ENCODE results near the gene COL5A1. TPM values are rescaled to one million over a fixed set of nuclear protein-coding genes. Genes with fewer than 3 reads are reported as not detected.

COL5A1 gene
- polyA plus RNA-seq, 1 donor (not counting 4 experiments of a cell fraction or from before 2014, with no cell fraction given) = 3.1 TPM

DNA sequence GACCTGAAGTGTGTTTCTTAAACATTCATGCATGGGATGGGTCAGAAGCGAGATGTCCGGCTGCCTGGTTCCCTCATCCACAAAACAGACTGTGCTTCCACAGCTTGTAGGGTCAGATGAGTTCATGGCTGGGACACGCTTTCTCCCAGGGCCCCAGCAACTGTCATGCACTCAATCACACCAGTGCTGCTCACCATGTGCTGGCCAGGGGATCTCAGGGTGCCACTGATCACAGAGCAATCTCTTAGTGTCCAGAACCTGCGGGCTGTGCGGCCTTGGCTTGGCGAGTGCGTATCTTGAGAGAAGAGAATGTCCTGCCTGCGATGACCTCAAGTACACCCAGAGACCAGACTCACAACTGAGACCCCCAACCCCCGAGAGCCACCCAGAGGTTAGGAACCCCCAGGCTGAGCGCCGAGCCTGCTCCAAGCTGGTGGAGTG lies 213.0 kb downstream of the COL5A1 start:
- H3K4me1 ChIP-seq (ENCODE audit: control insufficient read depth, extremely low read depth, insufficient read depth, low read length) = peaks cover 11% of the 10 kb centered on the region
- DNase-seq (ENCODE audit: low read depth, low spot score) (no peak), FAIRE-seq (no peak)
- H3K79me2 ChIP-seq (ENCODE audit: control insufficient read depth, insufficient read depth, low read length) = no peaks in the 10 kb centered on the region
- TF ChIP-seq, protein P1, sequence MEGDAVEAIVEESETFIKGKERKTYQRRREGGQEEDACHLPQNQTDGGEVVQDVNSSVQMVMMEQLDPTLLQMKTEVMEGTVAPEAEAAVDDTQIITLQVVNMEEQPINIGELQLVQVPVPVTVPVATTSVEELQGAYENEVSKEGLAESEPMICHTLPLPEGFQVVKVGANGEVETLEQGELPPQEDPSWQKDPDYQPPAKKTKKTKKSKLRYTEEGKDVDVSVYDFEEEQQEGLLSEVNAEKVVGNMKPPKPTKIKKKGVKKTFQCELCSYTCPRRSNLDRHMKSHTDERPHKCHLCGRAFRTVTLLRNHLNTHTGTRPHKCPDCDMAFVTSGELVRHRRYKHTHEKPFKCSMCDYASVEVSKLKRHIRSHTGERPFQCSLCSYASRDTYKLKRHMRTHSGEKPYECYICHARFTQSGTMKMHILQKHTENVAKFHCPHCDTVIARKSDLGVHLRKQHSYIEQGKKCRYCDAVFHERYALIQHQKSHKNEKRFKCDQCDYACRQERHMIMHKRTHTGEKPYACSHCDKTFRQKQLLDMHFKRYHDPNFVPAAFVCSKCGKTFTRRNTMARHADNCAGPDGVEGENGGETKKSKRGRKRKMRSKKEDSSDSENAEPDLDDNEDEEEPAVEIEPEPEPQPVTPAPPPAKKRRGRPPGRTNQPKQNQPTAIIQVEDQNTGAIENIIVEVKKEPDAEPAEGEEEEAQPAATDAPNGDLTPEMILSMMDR (optimal IDR thresholded peaks at IDR 0.05 in 1 of 3, IDR thresholded peaks at IDR 0.05 in 1 of 3, conservative IDR thresholded peaks at IDR 0.05 in 1 of 3; ENCODE audit: extremely low read depth in 1 of 3, insufficient read depth in 2 of 3, low read length in 3 of 3) = no peak
- TF ChIP-seq EZH2 (IDR thresholded peaks at IDR 0.05; ENCODE audit: low read length) = no peak
- peaks cover 9% of the 10 kb centered on the region for H3K9me3 ChIP-seq (ENCODE audit: control insufficient read depth, low read depth, low read length)
- dilution Hi-C loops (cut with MboI; ENCODE audit: extremely low pct_ligation_motif_present, low sequenced_read_pairs) = no loop called here
- no peak overlapping the region for H3K9ac ChIP-seq (ENCODE audit: control insufficient read depth, extremely low read depth, insufficient read depth, low read length)
- H3K9me1 ChIP-seq (ENCODE audit: control insufficient read depth, extremely low read depth, insufficient read depth, low read length) = no peaks in the 10 kb centered on the region
- no peak overlapping the region for H3K4me3 ChIP-seq (ENCODE audit: control insufficient read depth in 2 of 3, extremely low read depth in 1 of 3, insufficient read depth in 2 of 3, low read depth in 1 of 3, low read length in 3 of 3)
- no peak overlapping the region for H2AFZ ChIP-seq (ENCODE audit: control insufficient read depth, low read length)
- H3K36me3 ChIP-seq (ENCODE audit: control insufficient read depth in 2 of 2, extremely low read depth in 1 of 2, insufficient read depth in 2 of 2, low read length in 2 of 2) = no peaks in the 10 kb centered on the region
- H3K27ac ChIP-seq (ENCODE audit: control insufficient read depth, insufficient read depth, low read length) = no peak overlapping the region
- no peaks in the 10 kb centered on the region for H4K20me1 ChIP-seq (ENCODE audit: control insufficient read depth, extremely low read depth, insufficient read depth, low read length)
- peaks cover 37% of the 10 kb centered on the region for H3K27me3 ChIP-seq (ENCODE audit: control insufficient read depth, extremely low read depth, insufficient read depth, low read length)
- H3K4me2 ChIP-seq (ENCODE audit: control insufficient read depth, extremely low read depth, insufficient read depth, low read depth, low read length) = no peak overlapping the region

DNA sequence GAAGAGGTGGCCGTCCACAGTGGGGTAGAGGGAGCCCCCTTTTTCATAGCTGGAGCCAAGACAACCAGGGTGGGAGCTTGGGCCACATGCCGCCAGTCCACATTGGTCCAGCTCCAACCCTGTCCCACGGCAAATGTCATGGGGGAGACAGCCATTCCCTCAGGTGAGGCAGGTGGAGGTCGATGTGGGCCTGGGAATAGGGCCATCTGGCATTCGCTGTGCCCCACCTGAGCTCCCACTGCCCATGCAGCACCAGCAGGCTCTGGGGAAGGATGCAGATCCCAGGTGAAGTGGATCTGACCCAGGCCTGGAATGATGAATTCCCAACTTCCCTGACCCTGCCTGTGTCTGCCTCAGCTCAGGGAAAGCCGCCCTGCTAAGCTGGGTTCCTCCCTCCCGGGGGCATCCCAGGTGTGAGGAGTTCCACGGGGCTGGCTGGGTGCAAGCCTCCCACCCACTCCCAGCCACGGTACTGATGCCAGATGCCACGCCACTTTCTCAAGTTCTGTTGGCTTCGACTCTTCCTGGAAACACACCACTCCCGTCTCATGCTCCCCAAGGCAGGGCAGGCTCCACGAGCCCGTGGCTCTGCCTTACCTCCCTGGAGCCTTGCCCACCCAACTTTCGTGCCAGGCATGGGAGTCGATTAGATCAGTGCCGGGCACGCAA lies 213.8 kb downstream of the COL5A1 start:
- H3K9ac ChIP-seq (ENCODE audit: control insufficient read depth, extremely low read depth, insufficient read depth, low read length) = no peak overlapping the region
- H3K4me3 ChIP-seq (ENCODE audit: control insufficient read depth in 2 of 3, extremely low read depth in 1 of 3, insufficient read depth in 2 of 3, low read depth in 1 of 3, low read length in 3 of 3) = no peak overlapping the region
- no peak overlapping the region for H3K27ac ChIP-seq (ENCODE audit: control insufficient read depth, insufficient read depth, low read length)
- no peak overlapping the region for H2AFZ ChIP-seq (ENCODE audit: control insufficient read depth, low read length)
- FAIRE-seq = no peak
- H3K9me1 ChIP-seq (ENCODE audit: control insufficient read depth, extremely low read depth, insufficient read depth, low read length) = no peaks in the 10 kb centered on the region
- dilution Hi-C loops (cut with MboI; ENCODE audit: extremely low pct_ligation_motif_present, low sequenced_read_pairs) = no loop called here
- H3K27me3 ChIP-seq (ENCODE audit: control insufficient read depth, extremely low read depth, insufficient read depth, low read length) = peaks cover 37% of the 10 kb centered on the region
- peaks cover 11% of the 10 kb centered on the region for H3K4me1 ChIP-seq (ENCODE audit: control insufficient read depth, extremely low read depth, insufficient read depth, low read length)
- no peak overlapping the region for H3K4me2 ChIP-seq (ENCODE audit: control insufficient read depth, extremely low read depth, insufficient read depth, low read depth, low read length)
- no peaks in the 10 kb centered on the region for H4K20me1 ChIP-seq (ENCODE audit: control insufficient read depth, extremely low read depth, insufficient read depth, low read length)
- H3K9me3 ChIP-seq (ENCODE audit: control insufficient read depth, low read depth, low read length) = peaks cover 9% of the 10 kb centered on the region
- TF ChIP-seq EZH2 (IDR thresholded peaks at IDR 0.05; ENCODE audit: low read length) = no peak
- TF ChIP-seq, protein P1 (optimal IDR thresholded peaks at IDR 0.05 in 1 of 3, IDR thresholded peaks at IDR 0.05 in 1 of 3, conservative IDR thresholded peaks at IDR 0.05 in 1 of 3; ENCODE audit: extremely low read depth in 1 of 3, insufficient read depth in 2 of 3, low read length in 3 of 3) = no peak
- DNase-seq (ENCODE audit: low read depth, low spot score) = no peak
- H3K79me2 ChIP-seq (ENCODE audit: control insufficient read depth, insufficient read depth, low read length) = no peaks in the 10 kb centered on the region
- H3K36me3 ChIP-seq (ENCODE audit: control insufficient read depth in 2 of 2, extremely low read depth in 1 of 2, insufficient read depth in 2 of 2, low read length in 2 of 2) = no peaks in the 10 kb centered on the region
